GM18858 (cell line): Measurements from ENCODE around the gene ZBTB45.
"Not testable (repeated sequence)": the region's sequence is repeated elsewhere in the genome, so short reads cannot be mapped to it uniquely, and the experiment has no call there.

Experiments used
- ATAC-seq: cut with Tn5 transposase; IDR thresholded peaks from one replicate; pipeline ENCODE4 v1.9.1; 2021; ENCODE audit not compliant: unreplicated experiment

ZBTB45 gene

DNA sequence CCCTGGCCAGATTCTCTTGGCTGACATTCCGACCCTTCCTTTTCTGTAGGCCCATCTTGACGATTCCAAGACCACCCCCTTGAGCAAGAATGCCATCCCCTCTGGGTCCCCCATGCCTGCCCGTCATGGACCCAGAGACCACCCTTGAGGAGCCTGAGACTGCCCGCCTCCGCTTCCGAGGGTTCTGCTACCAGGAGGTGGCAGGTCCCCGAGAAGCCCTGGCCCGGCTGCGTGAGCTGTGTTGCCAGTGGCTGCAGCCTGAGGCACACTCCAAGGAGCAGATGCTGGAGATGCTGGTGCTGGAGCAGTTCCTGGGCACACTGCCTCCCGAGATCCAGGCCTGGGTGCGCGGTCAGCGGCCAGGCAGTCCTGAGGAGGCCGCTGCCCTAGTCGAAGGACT is 42.5 kb downstream of the ZBTB45 start:
- ATAC-seq = no peak

DNA sequence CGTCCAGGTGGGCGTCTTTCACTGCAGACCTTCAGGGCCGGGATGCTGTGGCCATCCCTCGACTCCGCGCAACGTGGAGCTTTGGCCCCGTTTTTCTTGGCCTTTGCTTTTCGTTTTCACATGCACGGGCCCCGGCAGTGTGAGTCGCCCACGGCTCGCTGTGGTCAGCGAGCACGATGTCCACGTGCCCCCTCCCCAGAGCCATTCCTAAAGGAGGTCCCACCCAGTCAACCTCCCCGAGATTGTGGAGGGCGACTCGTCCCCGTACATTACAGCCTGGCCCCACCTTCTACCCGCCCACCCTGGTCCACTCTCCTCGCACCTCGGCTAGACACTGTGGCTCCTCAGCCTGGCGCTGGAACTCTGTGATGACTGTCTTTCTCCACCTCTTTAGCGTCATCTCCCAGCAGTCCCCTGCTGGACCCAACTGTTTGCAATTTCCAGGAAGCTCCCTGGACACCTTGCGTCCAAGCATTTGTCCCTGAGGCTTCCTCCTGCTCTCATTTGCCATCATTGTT is 43.1 kb downstream of the ZBTB45 start:
- no peak for ATAC-seq

DNA sequence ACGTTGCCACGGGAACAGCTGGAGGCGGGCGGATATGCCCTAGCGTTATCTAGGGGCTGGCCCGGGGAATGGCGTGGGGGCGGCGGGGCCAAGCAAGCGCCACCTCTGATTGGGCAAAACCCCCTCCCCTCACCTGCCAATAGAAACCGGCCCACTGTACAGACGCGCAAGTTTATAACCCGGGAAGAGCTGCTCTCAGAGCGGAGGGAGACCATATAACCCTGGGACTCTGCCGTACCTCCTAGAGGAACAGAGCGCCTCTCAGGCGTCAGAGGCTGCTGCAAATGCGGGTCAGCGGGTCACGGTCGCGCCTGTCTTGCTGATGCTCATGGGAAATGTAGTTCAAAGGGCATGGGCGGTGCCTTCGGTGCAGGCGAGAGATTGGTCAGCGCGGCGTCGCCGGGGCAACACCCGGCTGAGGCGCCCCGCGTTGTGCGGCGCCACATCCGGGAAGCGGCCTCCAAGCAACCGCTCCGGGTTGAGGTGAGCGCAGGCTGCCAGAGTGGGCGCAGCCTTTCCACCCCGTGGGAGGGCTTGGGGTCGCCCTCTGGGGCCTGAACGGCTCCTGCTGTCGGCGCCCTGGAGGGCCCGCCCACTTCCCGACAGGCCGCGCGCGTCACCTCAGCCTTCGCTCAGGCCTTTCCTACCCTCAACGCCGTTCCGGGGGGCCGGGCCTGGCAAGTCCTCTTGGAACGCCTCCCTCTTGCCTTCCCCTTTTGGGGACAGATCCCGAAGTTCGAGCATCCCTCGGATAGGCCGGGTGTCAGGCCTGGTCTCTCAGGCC is 43.7 kb downstream of the ZBTB45 start, which contains the start of gene ZNF446:
TSS of gene ZNF446 (plus strand) at position 639 of the 784 bp plus-strand sequence. CDS start 867 bp downstream, outside the sequence.
- ATAC-seq = peak; percentile 71

DNA sequence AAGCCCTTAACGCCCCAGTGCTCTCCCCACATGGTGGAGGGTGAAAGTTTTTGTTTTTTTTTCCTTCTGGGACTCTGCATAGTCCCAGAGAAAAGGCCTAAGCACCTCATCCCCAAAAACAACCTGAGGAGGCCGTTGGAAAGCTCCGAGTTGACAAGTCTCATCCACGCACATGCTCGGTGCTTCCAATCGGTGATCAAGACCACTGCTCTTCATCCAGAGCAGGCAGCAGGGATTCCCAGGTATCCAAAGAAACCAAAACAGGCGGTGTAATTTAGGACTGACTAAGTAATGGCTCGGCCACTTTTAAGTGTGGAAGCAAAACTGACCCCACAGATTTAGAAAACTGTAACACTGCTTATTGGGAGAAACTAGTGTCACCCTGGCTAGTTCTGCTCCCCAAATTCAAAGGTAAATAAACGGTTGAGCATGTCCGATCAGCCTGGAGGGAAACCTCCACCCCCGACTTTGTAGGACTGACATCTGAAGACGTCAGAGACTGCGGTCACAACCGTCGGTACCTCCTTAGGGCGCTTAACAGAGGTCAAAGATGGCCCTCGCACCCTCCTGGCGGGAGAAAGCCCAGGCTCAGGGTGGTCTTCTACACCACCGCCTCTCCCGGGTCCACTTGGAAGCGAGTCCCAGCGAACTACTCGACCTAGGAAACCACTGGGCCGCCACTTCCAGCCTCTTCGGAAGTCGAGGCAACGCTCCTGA is 44.5 kb downstream of the ZBTB45 start:
- ATAC-seq = no peak

DNA sequence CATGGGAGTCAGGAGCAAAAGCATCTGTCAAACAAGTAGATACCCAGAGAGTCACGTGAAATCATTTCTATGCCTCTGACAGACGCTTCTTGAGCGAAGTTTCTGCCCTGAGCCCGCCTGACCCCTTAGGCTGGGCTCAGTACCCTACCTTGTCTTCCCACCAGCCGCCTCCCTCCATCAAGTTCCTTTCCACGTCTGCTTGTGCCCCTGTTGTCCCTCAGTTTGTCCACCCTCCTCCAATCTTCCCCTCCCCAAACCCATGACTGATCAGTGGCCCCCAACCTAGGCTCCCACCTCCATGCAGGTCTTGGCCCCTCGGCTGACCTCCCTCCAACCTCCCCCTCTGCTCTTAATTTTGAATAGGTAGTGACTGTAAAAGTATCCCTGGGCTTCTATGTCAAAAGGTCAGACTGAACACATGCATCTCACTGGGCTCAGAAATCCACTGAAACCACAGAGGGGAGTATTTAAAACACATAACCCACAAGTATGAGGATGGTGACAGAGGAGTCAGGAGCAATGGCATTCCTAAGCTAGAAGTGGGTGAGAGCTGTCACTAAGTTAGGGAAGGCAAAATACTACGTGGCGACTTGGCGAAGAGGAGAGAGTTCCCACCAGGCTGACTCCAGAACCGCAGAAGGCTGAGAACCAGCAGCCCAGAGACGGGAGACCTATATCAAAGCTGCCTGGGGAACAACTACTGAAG is 45.2 kb downstream of the ZBTB45 start:
- ATAC-seq = no peak

DNA sequence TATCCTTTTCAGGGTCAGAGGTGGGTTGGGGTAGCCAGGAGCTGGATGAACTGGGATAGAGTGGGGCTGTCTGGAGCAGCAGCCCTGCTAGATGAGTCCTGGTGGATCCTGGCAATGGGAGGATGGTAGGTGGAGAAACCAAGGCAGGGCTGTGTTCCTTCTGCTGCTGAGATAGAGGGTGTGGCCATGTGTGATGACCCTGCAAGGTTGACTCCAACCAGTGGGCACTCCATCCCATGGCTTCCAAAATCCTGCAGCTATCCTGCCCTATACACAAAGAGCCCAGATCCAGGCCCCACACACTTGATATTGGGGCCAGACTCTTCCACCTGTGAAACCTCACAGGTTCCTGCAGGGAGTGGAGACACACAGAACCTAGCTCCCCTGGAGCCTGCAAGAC is 45.8 kb downstream of the ZBTB45 start:
- ATAC-seq = no peak

DNA sequence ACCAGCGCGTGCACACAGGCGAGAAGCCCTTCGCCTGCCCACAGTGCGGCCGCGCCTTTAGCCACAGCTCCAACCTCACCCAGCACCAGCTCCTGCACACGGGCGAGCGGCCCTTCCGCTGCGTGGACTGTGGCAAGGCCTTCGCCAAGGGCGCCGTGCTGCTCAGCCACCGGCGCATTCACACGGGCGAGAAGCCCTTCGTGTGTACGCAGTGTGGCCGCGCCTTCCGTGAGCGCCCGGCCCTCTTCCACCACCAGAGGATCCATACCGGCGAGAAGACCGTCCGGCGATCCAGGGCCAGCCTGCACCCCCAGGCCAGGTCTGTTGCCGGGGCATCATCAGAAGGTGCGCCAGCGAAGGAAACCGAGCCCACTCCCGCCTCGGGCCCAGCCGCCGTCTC is 47.9 kb downstream of the ZBTB45 start:
- ATAC-seq = no peak

DNA sequence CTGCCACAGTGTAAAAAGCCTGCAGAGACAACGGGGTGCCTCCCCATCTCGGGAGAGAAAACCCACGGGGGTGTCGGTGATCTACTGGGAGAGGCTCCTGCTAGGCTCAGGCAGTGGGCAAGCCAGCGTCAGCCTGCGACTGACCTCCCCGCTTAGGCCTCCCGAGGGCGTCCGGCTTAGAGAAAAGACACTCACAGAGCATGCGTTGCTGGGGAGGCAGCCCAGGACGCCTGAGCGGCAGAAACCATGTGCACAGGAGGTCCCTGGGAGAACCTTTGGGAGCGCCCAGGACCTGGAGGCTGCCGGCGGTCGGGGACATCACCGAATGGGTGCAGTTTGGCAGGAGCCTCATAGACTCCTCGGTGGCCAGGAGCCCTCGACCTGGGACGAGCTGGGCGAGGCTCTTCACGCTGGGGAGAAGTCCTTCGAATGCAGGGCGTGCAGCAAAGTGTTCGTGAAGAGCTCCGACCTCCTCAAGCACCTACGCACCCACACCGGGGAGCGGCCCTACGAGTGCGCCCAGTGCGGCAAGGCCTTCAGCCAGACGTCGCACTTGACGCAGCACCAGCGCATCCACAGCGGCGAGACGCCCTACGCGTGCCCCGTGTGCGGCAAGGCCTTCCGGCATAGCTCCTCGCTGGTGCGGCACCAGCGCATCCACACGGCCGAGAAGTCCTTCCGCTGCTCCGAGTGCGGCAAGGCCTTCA is 48.6 kb downstream of the ZBTB45 start:
- ATAC-seq = not testable (repeated sequence)

DNA sequence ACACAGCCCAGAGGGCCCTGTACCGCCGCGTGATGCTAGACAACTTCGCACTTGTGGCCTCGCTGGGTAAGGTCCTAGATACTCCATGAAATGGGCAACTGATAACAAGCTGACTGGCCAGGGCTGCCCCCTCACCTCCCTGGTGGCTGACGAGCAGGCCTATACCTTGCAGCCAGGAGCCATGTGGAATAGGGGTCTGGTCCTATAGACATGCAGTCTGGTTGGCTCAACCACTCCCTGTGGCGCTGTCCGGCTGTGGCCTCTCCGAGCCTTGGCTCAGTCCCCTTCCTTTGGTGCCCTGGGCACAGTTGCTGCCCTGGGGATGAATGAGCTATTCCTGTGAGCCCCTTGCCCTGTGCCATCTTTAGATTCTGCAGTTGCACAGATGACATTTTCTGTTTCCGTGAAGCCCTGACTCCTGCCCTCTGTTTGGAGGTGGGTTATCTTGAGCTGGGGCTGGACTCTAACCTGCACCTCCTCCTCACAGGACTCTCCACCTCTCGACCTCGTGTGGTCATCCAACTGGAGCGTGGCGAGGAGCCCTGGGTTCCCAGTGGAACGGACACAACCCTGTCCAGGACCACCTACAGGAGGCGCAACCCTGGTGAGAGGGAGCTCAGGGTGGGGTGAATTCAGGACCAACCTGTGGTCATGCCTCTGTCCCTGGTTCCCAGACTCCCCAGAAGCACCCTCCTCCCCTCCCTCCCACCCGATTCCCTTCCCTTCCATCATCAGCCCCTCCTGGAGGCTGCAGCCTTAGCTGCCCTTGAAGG is 50.2 kb downstream of the ZBTB45 start:
- ATAC-seq = no peak

DNA sequence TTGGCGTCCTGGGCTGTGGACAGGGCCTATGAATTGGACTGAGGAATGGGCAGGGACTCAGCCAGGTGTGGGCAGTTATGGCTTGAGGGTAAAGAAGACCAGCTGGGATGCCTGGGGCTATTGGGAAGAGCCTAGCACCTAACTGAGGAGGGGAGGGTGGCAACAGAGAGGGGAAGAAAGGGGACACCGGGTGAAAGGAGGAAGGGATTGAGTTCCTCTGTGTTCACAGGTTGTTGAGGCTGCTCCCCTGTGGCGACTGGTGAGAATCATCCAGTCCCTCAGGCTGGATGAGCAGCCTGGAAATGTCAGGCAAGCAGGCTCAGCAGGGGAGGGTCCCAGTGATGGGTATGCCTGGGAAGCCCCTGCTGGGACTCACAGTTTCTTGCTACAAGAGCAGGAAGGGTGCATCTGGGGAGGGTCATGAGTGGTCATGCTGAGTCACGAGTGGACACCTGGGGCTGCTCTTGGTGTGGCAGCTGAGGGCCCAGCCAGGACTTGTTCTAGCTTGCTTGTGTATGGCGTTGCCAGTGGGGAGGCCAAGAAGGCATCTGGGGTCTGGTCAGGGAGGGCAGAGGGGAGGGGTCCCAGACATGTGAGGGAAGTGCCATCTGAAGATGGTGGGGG is 51.3 kb downstream of the ZBTB45 start:
- no peak for ATAC-seq

DNA sequence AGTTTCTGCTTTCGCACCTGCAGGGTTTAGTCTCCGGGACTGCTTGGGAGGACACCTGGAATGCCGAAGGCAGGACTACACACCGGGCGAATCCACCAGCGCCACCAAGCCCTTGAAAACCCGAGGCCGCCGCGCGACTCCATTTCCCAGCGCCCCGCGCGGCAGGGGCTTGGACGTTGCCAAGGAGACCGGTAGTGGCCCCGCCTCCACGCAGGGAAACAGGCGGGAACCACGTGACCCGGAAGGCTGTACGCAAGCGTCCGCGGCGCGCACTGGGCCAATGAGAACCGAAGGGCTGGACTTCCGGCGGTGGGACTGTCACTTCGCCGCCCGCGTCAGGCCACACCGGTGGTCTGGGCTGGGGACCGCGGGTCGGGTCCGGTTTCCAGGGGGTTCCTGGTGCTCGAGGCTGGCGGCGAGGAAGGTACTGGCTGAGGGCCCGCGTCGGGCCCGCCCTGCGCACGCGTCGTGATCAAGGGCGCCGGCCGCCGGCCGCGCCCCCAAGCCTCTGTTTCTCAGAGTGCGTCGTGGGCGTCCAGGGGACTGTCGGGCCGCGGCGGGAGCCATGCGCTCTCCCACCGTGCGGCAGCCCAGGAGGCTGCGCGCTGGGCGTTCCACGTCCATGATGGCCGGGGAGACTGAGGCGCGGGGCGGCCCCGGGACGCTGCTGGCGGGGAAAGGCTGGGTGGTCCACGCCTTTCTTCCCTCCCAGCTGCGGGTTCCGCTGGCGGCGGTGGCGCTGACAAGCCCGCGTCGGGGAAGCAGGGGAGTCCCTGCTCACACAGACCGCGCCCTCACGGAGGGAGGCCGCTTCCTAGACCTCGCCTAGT is 52.6 kb downstream of the ZBTB45 start, which contains the start of gene ZNF324:
TSS of gene ZNF324 (plus strand) at position 321 of the 830 bp plus-strand sequence. CDS start 2,106 bp downstream, outside the sequence.
- ATAC-seq = peak; percentile 75

DNA sequence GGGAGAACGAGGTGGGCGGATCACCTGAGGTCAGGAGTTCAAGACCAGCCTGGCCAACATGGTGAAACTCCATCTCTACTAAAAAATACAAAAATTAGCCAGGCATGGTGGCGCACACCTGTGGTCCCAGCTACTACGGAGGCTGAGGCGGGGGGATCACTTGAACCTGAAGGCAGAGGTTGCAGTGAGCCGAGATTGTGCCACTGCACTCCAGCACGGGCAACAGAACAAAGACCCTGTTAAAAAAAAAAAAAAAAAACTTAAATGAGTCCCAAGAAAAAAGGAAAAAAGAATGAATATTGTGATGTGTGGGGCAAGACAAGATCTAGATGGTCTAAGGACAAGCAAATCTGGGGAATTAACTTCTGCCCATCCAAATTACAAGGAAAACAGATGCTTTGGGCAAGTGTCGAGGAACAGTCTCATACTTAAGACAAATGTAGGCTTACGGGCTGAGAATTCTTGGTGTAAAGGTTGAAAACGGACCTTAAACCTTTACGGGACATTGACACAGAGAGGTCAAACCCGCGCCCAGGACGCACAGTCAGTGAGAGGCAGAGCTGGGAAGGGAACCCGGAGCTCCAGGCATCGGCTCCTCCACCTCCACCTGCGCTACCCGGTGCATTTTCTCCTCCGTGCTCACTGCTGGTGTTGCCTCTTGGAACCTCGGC is 53.4 kb downstream of the ZBTB45 start:
- ATAC-seq = peak; percentile 5
